Panc1 (cell line): Measurements from ENCODE around the gene CS.

ENCODE experiments used
- CTCF ChIP-seq: fragments of 450-650 bp; IDR thresholded peaks from 2 replicates; pipeline ENCODE4 v1.5.1; 2017; ENCODE audit warnings: mild to moderate bottlenecking
- REST ChIP-seq, 2 experiments: IDR thresholded peaks; 2 replicates each; pipeline ENCODE4 v1.6.1; 2011 to 2012; ENCODE audit warnings: low read depth in 2 of 2, control low read depth in 1 of 2, low read length in 1 of 2, mild to moderate bottlenecking in 1 of 2, moderate library complexity in 1 of 2; ENCODE audit not compliant: insufficient read depth in 1 of 2

DNA sequence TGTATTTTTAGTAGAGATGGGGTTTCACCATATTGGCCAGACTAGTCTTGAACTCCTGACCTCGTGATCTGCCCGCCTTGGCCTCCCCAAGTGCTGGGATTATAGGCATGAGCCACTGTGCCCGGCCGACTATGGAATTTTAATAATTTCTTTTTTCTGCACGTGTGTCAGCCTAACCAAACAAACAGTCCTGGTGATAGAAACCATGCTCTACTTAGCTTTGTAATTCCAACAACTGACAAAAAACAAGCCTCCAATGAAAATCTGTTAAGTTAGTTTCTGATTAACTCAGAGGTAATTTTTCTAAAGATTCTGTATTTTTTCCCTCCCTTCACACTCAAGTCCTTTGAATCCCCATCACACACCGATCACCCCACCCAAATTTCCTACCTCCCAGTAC is 18.1 kb downstream of the CS start:
- TF ChIP-seq CTCF (no peak), REST (IDR thresholded peaks at IDR 0.05; ENCODE audit: insufficient read depth in 1 of 2, low read depth in 2 of 2, low read length in 1 of 2) (no peak)
